Colonic mucosa (tissue), 4 donors: ENCODE results near the gene MGST2. TPM values are rescaled to one million over a fixed set of nuclear protein-coding genes. Genes with fewer than 3 reads are reported as not detected.

Source experiments
- DNase-seq: peaks from one replicate; pipeline ENCODE4 v3.0.0-alpha.2; 2020
- H3K27ac ChIP-seq: fragments of 200-600 bp; one replicate; pipeline ENCODE4 v1.8.0; 2021
- H3K27me3 ChIP-seq: fragments of 200-600 bp; one replicate; pipeline ENCODE4 v1.8.0; 2021
- H3K36me3 ChIP-seq: fragments of 200-600 bp; one replicate; pipeline ENCODE4 v1.8.0; 2021
- H3K4me1 ChIP-seq: fragments of 200-600 bp; one replicate; pipeline ENCODE4 v1.8.0; 2021; ENCODE audit warnings: mild to moderate bottlenecking
- H3K4me3 ChIP-seq: fragments of 200-600 bp; one replicate; pipeline ENCODE4 v1.8.0; 2021
- H3K9ac ChIP-seq, 2 donors: one replicate each; pipeline ENCODE4 v1.7.0; 2013; ENCODE audit warnings: control low read depth in 2 of 2, low read depth in 2 of 2, low read length in 2 of 2
- H3K9me3 ChIP-seq: fragments of 200-600 bp; one replicate; pipeline ENCODE4 v1.8.0; 2021
- intact Hi-C: fragments of 100-400 bp; cut with DNase I; formaldehyde crosslinking; loops from one replicate; pipeline ENCODE4 v1.14.1; 2022
- total RNA-seq, 2 donors: library from RNA; stranded (reverse); fragmentation: NEBNext Ultra II Directional in 1 of 2; extraction: Animal tissue kit (Norgen Biotek cat#: 25700) in 1 of 2; gene quantifications; one replicate each; pipeline ENCODE4 v1.2.1, GENCODE V29; 2021
- TF ChIP-seq, protein P1 (sequence below): fragments of 200-600 bp; IDR thresholded peaks from one replicate; pipeline ENCODE4 v1.8.0; 2022; ENCODE audit warnings: antibody characterized with exemption, mild to moderate bottlenecking
- donor health status: healthy.
- donor health status: DM: no; HTN: no; CAD: no.
- donor health status: DM: no; HTN: no; CAD: no.

Gene MGST2
- total RNA-seq, 2 donors from 2014 or later: 105 to 157 TPM

DNA sequence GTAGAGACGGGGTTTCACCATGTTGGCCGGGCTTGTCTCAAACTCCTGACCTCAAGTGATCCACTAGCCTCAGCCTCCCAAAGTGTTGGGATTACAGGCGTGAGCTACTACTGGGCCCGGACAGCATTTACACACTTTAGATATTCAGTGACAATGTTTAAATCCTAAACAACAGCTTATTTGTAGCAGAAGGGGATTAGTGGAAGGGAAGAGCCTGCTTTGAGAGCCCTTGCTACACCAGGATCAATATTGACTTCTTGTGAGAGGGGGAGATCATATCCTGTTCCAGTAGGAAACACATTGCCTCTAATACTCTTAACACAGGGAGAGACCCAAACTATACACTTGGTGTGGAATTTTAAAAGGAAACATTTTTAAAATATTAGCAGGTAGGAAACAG is 7.1 kb downstream of the MGST2 start:
- Histone ChIP-seq H3K9me3 (no peaks in the 10 kb centered on the region), H3K9ac (no peak overlapping the region), H3K27ac (no peak overlapping the region), H3K4me3 (no peak overlapping the region), H3K36me3 (no peaks in the 10 kb centered on the region), H3K4me1 (peaks cover 1% of the 10 kb centered on the region), H3K27me3 (no peaks in the 10 kb centered on the region)
- TF ChIP-seq, protein P1, sequence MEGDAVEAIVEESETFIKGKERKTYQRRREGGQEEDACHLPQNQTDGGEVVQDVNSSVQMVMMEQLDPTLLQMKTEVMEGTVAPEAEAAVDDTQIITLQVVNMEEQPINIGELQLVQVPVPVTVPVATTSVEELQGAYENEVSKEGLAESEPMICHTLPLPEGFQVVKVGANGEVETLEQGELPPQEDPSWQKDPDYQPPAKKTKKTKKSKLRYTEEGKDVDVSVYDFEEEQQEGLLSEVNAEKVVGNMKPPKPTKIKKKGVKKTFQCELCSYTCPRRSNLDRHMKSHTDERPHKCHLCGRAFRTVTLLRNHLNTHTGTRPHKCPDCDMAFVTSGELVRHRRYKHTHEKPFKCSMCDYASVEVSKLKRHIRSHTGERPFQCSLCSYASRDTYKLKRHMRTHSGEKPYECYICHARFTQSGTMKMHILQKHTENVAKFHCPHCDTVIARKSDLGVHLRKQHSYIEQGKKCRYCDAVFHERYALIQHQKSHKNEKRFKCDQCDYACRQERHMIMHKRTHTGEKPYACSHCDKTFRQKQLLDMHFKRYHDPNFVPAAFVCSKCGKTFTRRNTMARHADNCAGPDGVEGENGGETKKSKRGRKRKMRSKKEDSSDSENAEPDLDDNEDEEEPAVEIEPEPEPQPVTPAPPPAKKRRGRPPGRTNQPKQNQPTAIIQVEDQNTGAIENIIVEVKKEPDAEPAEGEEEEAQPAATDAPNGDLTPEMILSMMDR: no peak
- intact Hi-C loops: no loop called here
- DNase-seq: no peak

DNA sequence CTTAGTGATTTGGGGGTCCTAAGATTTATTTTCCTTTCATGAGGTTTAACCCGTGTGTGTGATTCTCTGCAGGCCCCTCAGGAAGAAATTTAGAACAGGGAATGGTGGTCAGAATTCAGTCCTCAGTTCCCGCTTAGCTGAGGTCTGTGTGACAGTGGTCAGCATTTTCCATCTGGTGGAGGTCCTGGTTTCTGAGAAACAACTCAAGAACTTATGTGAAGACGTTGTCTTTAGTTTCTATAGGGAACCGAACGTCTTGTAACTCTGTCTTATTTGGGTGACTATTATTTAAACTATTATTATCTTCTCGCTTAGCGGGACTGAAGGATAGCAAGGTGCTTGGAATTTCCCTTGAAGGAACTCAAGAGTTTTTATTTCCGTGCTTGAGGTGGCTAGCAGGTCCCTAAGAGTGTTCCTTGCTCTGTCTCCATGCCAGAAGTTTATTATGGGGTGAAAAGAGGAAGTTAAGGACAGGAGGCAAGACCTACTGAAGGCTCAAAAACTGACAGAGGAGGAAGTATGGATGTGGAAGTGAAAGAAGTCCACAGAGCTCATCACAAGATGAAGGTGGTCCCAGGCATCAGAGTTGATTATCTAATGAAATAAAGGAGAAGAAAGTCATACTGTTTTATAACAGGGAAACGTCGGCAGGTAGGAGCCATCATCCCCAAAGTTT is 9.4 kb downstream of the MGST2 start:
- H3K4me1 ChIP-seq: no peaks in the 10 kb centered on the region
- no peak overlapping the region for H3K27ac ChIP-seq
- no peak overlapping the region for H3K9ac ChIP-seq
- TF ChIP-seq, protein P1: no peak
- intact Hi-C loops: no loop called here
- no peaks in the 10 kb centered on the region for H3K27me3 ChIP-seq
- no peak overlapping the region for H3K4me3 ChIP-seq
- no peaks in the 10 kb centered on the region for H3K36me3 ChIP-seq
- no peak for DNase-seq
- no peaks in the 10 kb centered on the region for H3K9me3 ChIP-seq

DNA sequence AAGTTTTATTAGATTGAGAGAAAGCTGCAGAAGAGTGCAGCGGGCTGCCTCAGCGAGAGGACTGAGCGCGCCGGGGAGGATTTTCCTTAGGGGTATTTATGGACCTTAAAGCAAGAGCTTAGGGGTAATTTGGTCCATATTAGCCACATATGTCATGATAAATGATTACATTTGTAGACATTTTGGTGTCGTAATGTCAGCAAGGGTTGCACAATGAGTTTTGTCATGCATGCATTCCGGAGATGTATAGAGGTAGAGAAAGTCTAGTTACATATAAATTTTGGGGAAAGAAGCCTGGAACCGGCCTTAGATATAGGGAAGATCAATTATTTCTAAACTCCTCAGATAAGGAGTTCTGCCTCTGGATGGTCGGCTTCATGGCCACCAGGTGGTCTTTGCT is 10.0 kb downstream of the MGST2 start:
- H3K4me1 ChIP-seq: no peaks in the 10 kb centered on the region
- TF ChIP-seq, protein P1: no peak
- intact Hi-C loops: no loop called here
- DNase-seq: no peak
- no peak overlapping the region for H3K27ac ChIP-seq
- H3K9ac ChIP-seq: no peak overlapping the region
- H3K4me3 ChIP-seq: no peak overlapping the region
- H3K9me3 ChIP-seq: no peaks in the 10 kb centered on the region
- no peaks in the 10 kb centered on the region for H3K36me3 ChIP-seq
- H3K27me3 ChIP-seq: no peaks in the 10 kb centered on the region

DNA sequence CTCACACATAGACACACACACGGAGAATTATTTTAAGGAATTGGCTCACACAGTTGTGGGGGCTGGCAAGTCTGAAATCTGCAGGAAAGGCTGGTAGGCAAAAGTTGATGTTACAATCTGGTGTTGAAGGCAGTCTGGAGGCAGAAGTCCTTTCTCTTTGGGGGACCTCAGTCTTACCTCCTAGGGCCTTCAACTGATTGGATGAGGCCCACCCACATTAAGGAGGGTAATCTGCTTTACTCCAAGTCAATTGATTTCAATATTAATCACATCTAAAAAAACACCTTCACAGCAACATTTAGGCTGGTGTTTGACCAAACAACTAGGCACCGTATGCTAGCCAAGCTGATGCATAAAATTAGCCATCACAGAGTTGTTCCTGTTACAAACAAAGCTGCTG is 10.7 kb downstream of the MGST2 start:
- Histone ChIP-seq H3K9ac (no peak overlapping the region), H3K9me3 (no peaks in the 10 kb centered on the region), H3K4me3 (no peak overlapping the region), H3K27ac (no peak overlapping the region), H3K27me3 (no peaks in the 10 kb centered on the region), H3K4me1 (no peaks in the 10 kb centered on the region), H3K36me3 (no peaks in the 10 kb centered on the region)
- TF ChIP-seq, protein P1: no peak
- no peak for DNase-seq
- intact Hi-C loops: no loop called here

DNA sequence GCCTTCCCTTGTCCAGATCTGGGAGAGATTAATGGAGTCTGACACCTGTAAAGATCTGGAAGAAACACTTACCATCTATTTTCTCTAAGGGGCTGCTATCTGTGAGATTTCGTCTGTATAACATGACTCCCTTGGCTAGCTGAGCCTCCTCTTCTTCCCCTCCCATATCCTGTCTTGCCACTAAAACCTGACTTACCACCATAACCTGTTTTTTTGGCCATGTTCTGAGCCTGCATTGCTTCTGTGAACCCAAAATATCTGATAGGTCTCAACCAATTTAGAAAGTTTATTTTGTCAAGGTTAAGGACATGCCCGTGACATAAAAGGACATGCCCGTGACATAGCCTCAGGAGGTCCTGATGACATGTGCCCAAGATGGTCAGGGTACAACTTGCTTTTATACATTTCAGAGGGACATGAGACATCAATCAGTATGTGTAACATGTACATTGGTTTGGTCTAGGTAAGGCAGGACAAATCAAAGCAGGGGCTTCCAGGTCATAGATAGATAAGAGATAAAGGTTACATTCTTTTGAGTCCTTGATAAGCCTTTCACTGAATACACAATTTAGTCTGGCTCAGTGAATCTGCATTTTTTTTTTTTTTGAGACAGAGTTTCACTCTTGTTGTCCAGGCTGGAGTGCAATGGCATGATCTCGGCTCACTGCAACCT is 11.4 kb downstream of the MGST2 start:
- TF ChIP-seq, protein P1: no peak
- no peak for DNase-seq
- Histone ChIP-seq H3K27me3 (no peaks in the 10 kb centered on the region), H3K9ac (no peak overlapping the region), H3K4me3 (no peak overlapping the region), H3K27ac (no peak overlapping the region), H3K4me1 (no peaks in the 10 kb centered on the region), H3K9me3 (no peaks in the 10 kb centered on the region), H3K36me3 (no peaks in the 10 kb centered on the region)
- intact Hi-C loops: no loop called here
